LNCAP (cell line): Measurements from ENCODE around the gene LGALS1.

Experiments
- TF ChIP-seq, protein P1 (sequence below): fragments of 450-650 bp; IDR thresholded peaks from 2 replicates; pipeline ENCODE4 v1.5.1; 2017; ENCODE audit warnings: mild to moderate bottlenecking

The LGALS1 gene

GRCh38 chr22:37655252-37655563 lies 20.2 kb upstream of the LGALS1 start:
- TF ChIP-seq, protein P1, sequence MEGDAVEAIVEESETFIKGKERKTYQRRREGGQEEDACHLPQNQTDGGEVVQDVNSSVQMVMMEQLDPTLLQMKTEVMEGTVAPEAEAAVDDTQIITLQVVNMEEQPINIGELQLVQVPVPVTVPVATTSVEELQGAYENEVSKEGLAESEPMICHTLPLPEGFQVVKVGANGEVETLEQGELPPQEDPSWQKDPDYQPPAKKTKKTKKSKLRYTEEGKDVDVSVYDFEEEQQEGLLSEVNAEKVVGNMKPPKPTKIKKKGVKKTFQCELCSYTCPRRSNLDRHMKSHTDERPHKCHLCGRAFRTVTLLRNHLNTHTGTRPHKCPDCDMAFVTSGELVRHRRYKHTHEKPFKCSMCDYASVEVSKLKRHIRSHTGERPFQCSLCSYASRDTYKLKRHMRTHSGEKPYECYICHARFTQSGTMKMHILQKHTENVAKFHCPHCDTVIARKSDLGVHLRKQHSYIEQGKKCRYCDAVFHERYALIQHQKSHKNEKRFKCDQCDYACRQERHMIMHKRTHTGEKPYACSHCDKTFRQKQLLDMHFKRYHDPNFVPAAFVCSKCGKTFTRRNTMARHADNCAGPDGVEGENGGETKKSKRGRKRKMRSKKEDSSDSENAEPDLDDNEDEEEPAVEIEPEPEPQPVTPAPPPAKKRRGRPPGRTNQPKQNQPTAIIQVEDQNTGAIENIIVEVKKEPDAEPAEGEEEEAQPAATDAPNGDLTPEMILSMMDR, result no peak

DNA sequence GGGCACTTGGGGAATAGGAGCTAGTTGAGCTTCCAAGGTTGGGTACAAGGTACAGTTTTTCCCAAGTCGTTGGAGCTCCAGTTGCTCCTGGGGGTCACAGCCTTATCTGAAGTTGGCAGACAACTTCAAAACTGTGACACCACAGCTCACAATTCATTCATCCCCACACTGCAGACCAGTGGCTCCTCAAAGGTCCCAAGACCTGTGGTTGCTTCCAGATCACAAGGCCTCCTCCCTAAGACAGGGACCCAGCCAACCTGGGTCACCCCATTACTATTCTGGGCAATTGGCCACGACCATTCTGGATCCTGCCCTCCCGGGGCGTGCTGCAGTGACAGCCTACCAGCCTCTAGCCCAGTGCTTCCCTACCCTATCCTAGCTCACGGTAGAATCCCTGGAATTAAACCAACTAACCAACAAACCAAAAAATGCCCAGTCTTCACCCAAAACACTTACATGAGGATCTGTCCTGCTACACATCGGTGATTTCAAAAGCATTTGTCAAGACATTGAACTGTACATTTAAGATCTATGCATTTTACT lies 17.8 kb upstream of the LGALS1 start:
- TF ChIP-seq, protein P1, result no peak

GRCh38 chr22:37658133-37659065 lies 17.0 kb upstream of the LGALS1 start, which contains the start of gene PDXP:
Gene PDXP, plus strand, starts transcription at chr22:37658723. Its CDS starts 60 bp downstream, at chr22:37658783.
- TF ChIP-seq, protein P1, result no peak

DNA sequence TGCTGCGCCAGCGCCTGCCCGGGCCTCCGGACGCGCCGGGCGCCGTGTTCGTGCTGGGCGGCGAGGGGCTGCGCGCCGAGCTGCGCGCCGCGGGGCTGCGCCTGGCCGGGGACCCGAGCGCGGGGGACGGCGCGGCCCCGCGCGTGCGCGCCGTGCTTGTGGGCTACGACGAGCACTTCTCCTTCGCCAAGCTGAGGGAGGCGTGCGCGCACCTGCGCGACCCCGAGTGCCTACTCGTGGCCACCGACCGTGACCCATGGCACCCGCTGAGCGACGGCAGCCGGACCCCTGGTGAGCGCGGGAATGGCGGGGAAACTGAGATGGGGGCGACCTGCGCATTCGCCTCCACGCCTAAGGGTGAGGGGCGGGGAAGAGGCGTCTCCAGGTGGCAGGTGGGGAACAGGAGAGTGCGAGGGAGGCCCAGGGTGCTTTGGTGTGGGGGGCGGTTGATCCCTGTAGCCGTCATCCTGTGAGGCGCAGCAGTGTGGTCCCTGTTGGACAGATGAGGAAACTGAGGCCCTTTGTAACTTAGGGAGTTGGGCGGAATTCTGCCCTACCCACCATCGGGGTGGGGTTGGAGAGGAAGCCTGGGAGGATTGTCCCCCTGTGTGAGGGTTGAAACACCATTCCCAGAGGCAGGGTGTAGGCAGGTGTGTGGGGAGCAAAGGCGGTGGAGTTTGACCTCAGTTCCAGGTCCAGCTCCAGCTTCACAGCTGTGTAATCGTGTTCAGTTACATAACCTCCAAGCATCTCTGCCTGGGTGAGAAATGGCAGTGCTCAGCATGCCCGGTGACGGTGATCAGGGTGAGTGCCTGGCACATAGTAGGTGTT lies 16.2 kb upstream of the LGALS1 start:
- TF ChIP-seq, protein P1, result no peak

GRCh38 chr22:37659897-37660708 lies 15.3 kb upstream of the LGALS1 start:
- TF ChIP-seq, protein P1, result no peak

DNA sequence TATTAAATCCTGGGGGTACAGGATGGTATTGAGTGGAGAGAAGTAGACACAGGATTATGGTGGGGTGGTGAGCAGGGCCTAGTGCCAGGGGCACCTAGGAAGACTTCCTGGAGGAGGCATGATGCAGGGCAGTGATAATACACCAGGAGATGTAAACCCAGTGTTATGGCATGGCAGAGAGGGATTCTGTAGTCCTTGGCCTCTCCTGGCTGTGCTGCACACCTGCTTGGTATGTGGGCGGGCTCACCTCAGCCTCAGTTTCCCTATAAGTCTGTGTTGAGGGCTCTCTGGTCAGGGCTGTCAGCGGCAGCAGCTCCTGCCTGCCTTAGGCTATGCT lies 14.8 kb upstream of the LGALS1 start:
- TF ChIP-seq, protein P1, result no peak
